Measurements from ENCODE around the gene OR7A10. TPM values are rescaled to one million over a fixed set of nuclear protein-coding genes. Genes with fewer than 3 reads are reported as not detected.

The OR7A10 gene
- total and polyA plus RNA-seq, 3 donors from 2014 or later, result not detected

DNA sequence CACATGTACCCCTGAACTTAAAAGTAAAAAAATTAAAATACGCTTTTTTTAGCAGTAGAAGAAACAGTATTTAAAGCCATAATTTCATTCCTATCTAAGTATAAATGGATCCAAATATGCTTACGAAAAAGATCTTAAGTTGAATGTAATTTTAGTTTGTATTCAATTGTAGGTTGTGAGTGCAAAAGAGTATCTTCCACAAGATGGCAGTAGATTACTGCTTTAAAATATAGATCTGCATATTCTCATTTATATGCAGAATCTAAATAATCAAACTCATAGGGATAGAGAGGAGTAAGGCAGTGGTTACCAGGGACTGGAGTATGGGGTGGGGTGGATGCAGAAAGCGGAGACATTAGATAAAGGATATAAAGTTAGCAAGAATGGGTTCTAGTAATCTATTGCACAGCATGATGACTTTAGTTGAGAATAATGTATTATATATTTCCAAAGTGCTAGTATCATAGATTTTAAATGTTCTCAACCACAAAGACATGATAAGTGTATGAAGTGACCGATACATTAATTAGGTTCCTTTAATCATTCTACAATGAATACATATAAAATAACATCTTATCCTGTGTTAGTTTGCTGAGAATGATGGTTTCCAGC lies 23.0 kb upstream of the OR7A10 start:
- Histone ChIP-seq H3K9me3 (no peaks in the 10 kb centered on the region), H3K27ac (no peak overlapping the region), H3K36me3 (ENCODE audit: low read depth, missing control alignments) (no peaks in the 10 kb centered on the region), H3K4me3 (no peak overlapping the region), H3K27me3 (no peaks in the 10 kb centered on the region), H3K4me1 (no peaks in the 10 kb centered on the region)
- intact Hi-C loops (cut with DNase I; ENCODE audit: low total_unique reads), result no loop called here
- TF ChIP-seq, protein P1, sequence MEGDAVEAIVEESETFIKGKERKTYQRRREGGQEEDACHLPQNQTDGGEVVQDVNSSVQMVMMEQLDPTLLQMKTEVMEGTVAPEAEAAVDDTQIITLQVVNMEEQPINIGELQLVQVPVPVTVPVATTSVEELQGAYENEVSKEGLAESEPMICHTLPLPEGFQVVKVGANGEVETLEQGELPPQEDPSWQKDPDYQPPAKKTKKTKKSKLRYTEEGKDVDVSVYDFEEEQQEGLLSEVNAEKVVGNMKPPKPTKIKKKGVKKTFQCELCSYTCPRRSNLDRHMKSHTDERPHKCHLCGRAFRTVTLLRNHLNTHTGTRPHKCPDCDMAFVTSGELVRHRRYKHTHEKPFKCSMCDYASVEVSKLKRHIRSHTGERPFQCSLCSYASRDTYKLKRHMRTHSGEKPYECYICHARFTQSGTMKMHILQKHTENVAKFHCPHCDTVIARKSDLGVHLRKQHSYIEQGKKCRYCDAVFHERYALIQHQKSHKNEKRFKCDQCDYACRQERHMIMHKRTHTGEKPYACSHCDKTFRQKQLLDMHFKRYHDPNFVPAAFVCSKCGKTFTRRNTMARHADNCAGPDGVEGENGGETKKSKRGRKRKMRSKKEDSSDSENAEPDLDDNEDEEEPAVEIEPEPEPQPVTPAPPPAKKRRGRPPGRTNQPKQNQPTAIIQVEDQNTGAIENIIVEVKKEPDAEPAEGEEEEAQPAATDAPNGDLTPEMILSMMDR (IDR thresholded peaks at IDR 0.05), result peak in 2 of 3 experiments; percentile 12 to 36
- no peak for TF ChIP-seq POLR2A (IDR thresholded peaks at IDR 0.05)
- no peak for DNase-seq
- 72 to 76% methylated on average over 4 of the region's 4 CpGs for WGBS, 2 donors

DNA sequence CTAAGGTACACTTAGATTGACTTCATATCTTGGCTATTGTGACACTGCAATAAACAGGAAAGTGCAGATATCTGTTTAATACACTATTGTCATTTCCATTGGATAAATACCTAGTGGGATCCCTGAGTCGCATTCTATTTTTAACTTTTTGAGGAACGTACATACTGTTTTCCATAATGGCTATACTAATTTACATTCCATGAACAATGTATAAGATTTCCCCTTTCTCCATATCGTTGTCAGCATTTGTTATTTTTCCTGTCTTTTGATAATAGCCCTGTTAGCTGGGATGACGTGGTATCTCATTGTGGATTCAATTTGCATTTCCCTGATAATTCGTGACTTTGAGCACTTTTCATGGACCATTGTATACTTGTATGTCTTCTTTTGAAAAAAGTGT lies 19.8 kb upstream of the OR7A10 start:
- no peak for DNase-seq
- Histone ChIP-seq H3K4me1 (no peaks in the 10 kb centered on the region), H3K4me3 (no peak overlapping the region), H3K27ac (no peak overlapping the region), H3K9me3 (no peaks in the 10 kb centered on the region), H3K36me3 (ENCODE audit: low read depth, missing control alignments) (no peaks in the 10 kb centered on the region), H3K27me3 (no peaks in the 10 kb centered on the region)
- 81 to 84% methylated on average over 5 of the region's 5 CpGs for WGBS, 2 donors
- intact Hi-C loops (cut with DNase I; ENCODE audit: low total_unique reads), result no loop called here
- TF ChIP-seq, protein P1 (IDR thresholded peaks at IDR 0.05), result no peak
- TF ChIP-seq POLR2A (IDR thresholded peaks at IDR 0.05), result no peak

DNA sequence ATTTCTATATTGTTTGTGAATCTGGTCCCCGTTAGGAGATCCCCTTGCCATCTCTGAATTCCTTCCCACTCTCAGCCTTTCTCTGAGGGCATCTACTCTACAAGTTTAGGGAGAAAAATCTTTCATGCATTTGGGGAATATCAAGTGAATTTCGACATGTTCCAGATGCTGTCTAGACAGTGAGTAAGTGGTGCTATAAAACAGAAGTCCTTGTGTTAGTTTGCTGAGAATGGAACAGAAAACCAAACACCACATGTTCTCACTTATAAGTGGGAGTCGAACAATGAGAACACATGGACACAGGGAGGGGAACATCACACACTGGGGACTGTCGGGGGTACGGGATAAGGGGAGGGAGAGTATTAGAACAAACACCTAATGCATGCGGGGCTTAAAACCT lies 5.1 kb downstream of the OR7A10 start:
- no peak overlapping the region for H3K4me3 ChIP-seq
- 48 to 50% methylated on average over 6 of the region's 6 CpGs for WGBS, 2 donors
- no peak for DNase-seq
- intact Hi-C loops (cut with DNase I; ENCODE audit: low total_unique reads), result no loop called here
- TF ChIP-seq, protein P1 (IDR thresholded peaks at IDR 0.05), result no peak
- TF ChIP-seq POLR2A (IDR thresholded peaks at IDR 0.05), result no peak
- no peaks in the 10 kb centered on the region for H3K9me3 ChIP-seq
- no peaks in the 10 kb centered on the region for H3K4me1 ChIP-seq
- H3K36me3 ChIP-seq (ENCODE audit: low read depth, missing control alignments), result no peaks in the 10 kb centered on the region
- no peaks in the 10 kb centered on the region for H3K27me3 ChIP-seq
- H3K27ac ChIP-seq, result no peak overlapping the region

DNA sequence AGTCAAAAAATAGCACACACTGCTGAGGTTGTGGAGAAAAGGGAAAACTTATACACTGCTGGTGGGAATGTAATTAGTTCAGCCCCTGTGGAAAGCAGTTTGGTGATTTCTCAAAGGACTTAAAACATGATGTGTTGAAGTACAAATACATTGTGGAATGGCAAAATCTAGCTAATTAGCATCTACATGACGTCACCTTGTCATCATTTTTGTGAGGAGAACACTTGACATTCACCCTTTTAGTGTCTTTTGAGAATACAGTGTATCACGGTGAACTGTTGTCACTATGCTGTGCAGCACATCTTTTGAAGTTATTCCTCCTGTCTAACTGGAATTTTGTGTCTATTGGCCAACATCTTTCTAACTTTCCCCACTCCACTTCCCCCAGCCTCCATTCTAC lies 5.6 kb downstream of the OR7A10 start:
- no peak for DNase-seq
- Histone ChIP-seq H3K4me3 (no peak overlapping the region), H3K27me3 (no peaks in the 10 kb centered on the region), H3K27ac (no peak overlapping the region), H3K36me3 (ENCODE audit: low read depth, missing control alignments) (no peaks in the 10 kb centered on the region), H3K9me3 (no peaks in the 10 kb centered on the region), H3K4me1 (no peaks in the 10 kb centered on the region)
- WGBS, 2 donors, result 67 to 68% methylated on average over 2 of the region's 2 CpGs
- intact Hi-C loops (cut with DNase I; ENCODE audit: low total_unique reads), result no loop called here
- TF ChIP-seq, protein P1 (IDR thresholded peaks at IDR 0.05), result no peak
- TF ChIP-seq POLR2A (IDR thresholded peaks at IDR 0.05), result no peak

DNA sequence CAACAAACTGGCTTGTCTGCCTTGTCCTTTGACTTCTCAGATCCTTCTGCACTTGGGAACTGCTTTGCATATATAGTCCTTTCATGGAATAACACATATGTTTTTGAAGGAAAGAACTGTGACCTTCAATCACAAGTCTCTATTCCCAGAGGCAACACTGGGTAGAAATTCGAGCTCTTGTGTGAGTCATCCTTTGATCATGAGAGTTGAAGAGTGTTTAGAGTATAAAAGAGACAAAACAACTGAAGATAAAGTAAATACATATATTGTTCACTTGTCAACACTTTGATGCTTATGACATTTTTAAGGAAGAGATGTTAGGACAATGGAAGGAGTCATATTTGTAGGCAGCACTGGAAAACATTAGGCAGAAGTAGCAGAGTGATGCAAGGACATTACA lies 8.5 kb downstream of the OR7A10 start:
- H3K27me3 ChIP-seq, result no peaks in the 10 kb centered on the region
- 51 to 59% methylated on average over 1 of the region's 1 CpG for WGBS, 2 donors
- no peak overlapping the region for H3K4me3 ChIP-seq
- no peak for DNase-seq
- no peaks in the 10 kb centered on the region for H3K9me3 ChIP-seq
- intact Hi-C loops (cut with DNase I; ENCODE audit: low total_unique reads), result no loop called here
- H3K36me3 ChIP-seq (ENCODE audit: low read depth, missing control alignments), result no peaks in the 10 kb centered on the region
- peaks cover 8% of the 10 kb centered on the region for H3K4me1 ChIP-seq
- H3K27ac ChIP-seq, result no peak overlapping the region
- TF ChIP-seq, protein P1 (IDR thresholded peaks at IDR 0.05), result no peak
- TF ChIP-seq POLR2A (IDR thresholded peaks at IDR 0.05), result no peak

Measured in testis (tissue), 3 donors.